H1 (cell line): ENCODE data around the gene GRIP2. TPM values are rescaled to one million over a fixed set of nuclear protein-coding genes. Genes with fewer than 3 reads are reported as not detected.

ENCODE experiments used
- CTCF ChIA-PET: fragments of 300-600 bp; sonication (Branson Sonifier 250); formaldehyde crosslinking; loops from one replicate; lab custom pipeline; 2021; ENCODE audit not compliant: partially characterized antibody; lab: Charles Lee
- POLR2A ChIA-PET: fragments of 300-600 bp; sonication (Branson Sonifier 250); formaldehyde crosslinking; loops from one replicate; lab custom pipeline; 2021; ENCODE audit warnings: inconsistent platforms; ENCODE audit not compliant: partially characterized antibody; lab: Charles Lee
- DNase-seq, 2 experiments: peaks; one replicate each; pipeline versions ENCODE4 v3.0.0 to v3.0.0-alpha.2; 2010 to 2022; ENCODE audit warnings: low spot score in 2 of 2, low read depth in 1 of 2, mixed read lengths in 1 of 2
- FAIRE-seq: peaks from 2 replicates; lab custom pipeline; 2011; peaks lifted over from hg19 to GRCh38; lab: Jason Lieb, UNC
- H2AFZ ChIP-seq: 2 replicates; pipeline ENCODE4 v1.8.1; 2012; ENCODE audit warnings: low read length, inconsistent platforms
- H2AK5ac ChIP-seq: 2 replicates; pipeline ENCODE4 v1.6.1; 2013; ENCODE audit warnings: low read depth, low read length
- H2BK120ac ChIP-seq: replicated peaks from 2 replicates; pipeline ENCODE3; 2013; ENCODE audit warnings: low read depth, low read length, inconsistent platforms
- H2BK12ac ChIP-seq: 2 replicates; pipeline ENCODE4 v1.6.1; 2013; ENCODE audit warnings: low read depth, low read length
- H2BK15ac ChIP-seq: 2 replicates; pipeline ENCODE4 v1.6.1; 2013; ENCODE audit warnings: low read length
- H2BK20ac ChIP-seq: 2 replicates; pipeline ENCODE4 v1.6.1; 2013; ENCODE audit warnings: low read length
- H2BK5ac ChIP-seq: 2 replicates; pipeline ENCODE4 v1.6.1; 2013; ENCODE audit warnings: low read depth, low read length
- H3K14ac ChIP-seq: 2 replicates; pipeline ENCODE4 v1.6.1; 2013; ENCODE audit warnings: inconsistent platforms; ENCODE audit not compliant: insufficient read length
- H3K18ac ChIP-seq: 2 replicates; pipeline ENCODE4 v1.6.1; 2013; ENCODE audit warnings: low read length; ENCODE audit errors: extremely low read depth
- H3K23ac ChIP-seq: 2 replicates; pipeline ENCODE4 v1.6.1; 2013; ENCODE audit warnings: inconsistent platforms; ENCODE audit not compliant: insufficient read length
- H3K23me2 ChIP-seq: 2 replicates; pipeline ENCODE4 v1.6.1; 2013; ENCODE audit warnings: low read depth, low read length
- H3K27ac ChIP-seq: 2 replicates; pipeline ENCODE4 v1.6.1; 2011; ENCODE audit warnings: low read depth, low read length, inconsistent platforms
- H3K27me3 ChIP-seq, 4 experiments: replicated peaks in 1 of 4; 1 replicate in 1 of 4; 2 replicates in 3 of 4; pipeline versions ENCODE4 v1.6.1 to v1.8.1; 2011 to 2013; ENCODE audit warnings: low read length in 3 of 4, mild to moderate bottlenecking in 3 of 4, inconsistent platforms in 2 of 4, mixed read lengths in 2 of 4, moderate library complexity in 1 of 4; ENCODE audit not compliant: control insufficient read depth in 3 of 4, insufficient read depth in 3 of 4; ENCODE audit errors: extremely low read depth in 1 of 4
- H3K36me3 ChIP-seq, 4 experiments: 2 replicates each; pipeline versions ENCODE4 v1.6.1 to v1.8.1; 2011 to 2013; ENCODE audit warnings: mild to moderate bottlenecking in 4 of 4, low read length in 3 of 4, moderate library complexity in 2 of 4, control low read depth in 1 of 4, inconsistent platforms in 1 of 4; ENCODE audit not compliant: insufficient read depth in 4 of 4, control insufficient read depth in 2 of 4
- H3K4ac ChIP-seq: replicated peaks from 2 replicates; pipeline ENCODE3; 2013; ENCODE audit warnings: low read length, low read depth, mixed read lengths, inconsistent platforms; ENCODE audit not compliant: insufficient read length
- H3K4me1 ChIP-seq, 4 experiments: replicated peaks in 1 of 4; 1 replicate in 1 of 4; 2 replicates in 3 of 4; pipeline versions ENCODE4 v1.6.1 to v1.8.1; 2011 to 2013; ENCODE audit warnings: low read length in 3 of 4, inconsistent platforms in 2 of 4, mixed read lengths in 1 of 4; ENCODE audit not compliant: insufficient read depth in 4 of 4, control insufficient read depth in 3 of 4
- H3K4me2 ChIP-seq, 2 experiments: 2 replicates each; pipeline versions ENCODE4 v1.6.1 to v1.8.1; 2011 to 2013; ENCODE audit warnings: low read depth in 2 of 2, low read length in 2 of 2, control low read depth in 1 of 2, inconsistent platforms in 1 of 2, mild to moderate bottlenecking in 1 of 2; ENCODE audit not compliant: insufficient read depth in 1 of 2
- H3K4me3 ChIP-seq, 4 experiments: fragments of 200-600, 300-600 bp in 1 of 4; sonication (generic), shearing (Covaris generic), sonication (Bioruptor Twin) in 1 of 4; 2 replicates each; pipeline versions ENCODE4 v1.5.1 to v1.8.1; 2011 to 2016; ENCODE audit warnings: low read length in 4 of 4, low read depth in 3 of 4, control low read depth in 2 of 4, inconsistent platforms in 2 of 4, mild to moderate bottlenecking in 2 of 4, mixed read lengths in 1 of 4, moderate library complexity in 1 of 4; ENCODE audit not compliant: insufficient read depth in 2 of 4; ENCODE audit errors: extremely low read depth in 1 of 4
- H3K56ac ChIP-seq: replicated peaks from 2 replicates; pipeline ENCODE3; 2013; ENCODE audit warnings: low read depth, mild to moderate bottlenecking, mixed read lengths, low read length, inconsistent platforms; ENCODE audit not compliant: insufficient read length
- H3K79me1 ChIP-seq: 2 replicates; pipeline ENCODE4 v1.6.1; 2013; ENCODE audit warnings: low read depth, low read length, control low read depth
- H3K79me2 ChIP-seq, 2 experiments: 2 replicates each; pipeline versions ENCODE4 v1.6.1 to v1.8.1; 2012 to 2013; ENCODE audit warnings: low read length in 2 of 2, mild to moderate bottlenecking in 2 of 2, inconsistent platforms in 1 of 2; ENCODE audit not compliant: insufficient read depth in 2 of 2, control insufficient read depth in 1 of 2
- H3K9ac ChIP-seq, 4 experiments: replicated peaks in 1 of 4; 1 replicate in 1 of 4; 2 replicates in 3 of 4; pipeline versions ENCODE4 v1.6.1 to v1.8.1; 2011 to 2013; ENCODE audit warnings: low read depth in 3 of 4, low read length in 3 of 4, control low read depth in 2 of 4, mild to moderate bottlenecking in 2 of 4, moderate library complexity in 2 of 4, inconsistent platforms in 1 of 4; ENCODE audit errors: extremely low read depth in 1 of 4
- H3K9me3 ChIP-seq, 2 experiments: 2 replicates each; pipeline versions ENCODE4 v1.6.1 to v1.8.1; 2012 to 2013; ENCODE audit warnings: mild to moderate bottlenecking in 2 of 2, moderate library complexity in 2 of 2, control low read depth in 1 of 2, inconsistent platforms in 1 of 2, low read depth in 1 of 2, low read length in 1 of 2, mixed read lengths in 1 of 2; ENCODE audit not compliant: insufficient read depth in 2 of 2
- H4K20me1 ChIP-seq, 2 experiments: replicated peaks in 1 of 2; 2 replicates each; pipeline versions ENCODE3 to v1.8.1; 2011 to 2013; ENCODE audit warnings: inconsistent platforms in 2 of 2, low read length in 2 of 2, mild to moderate bottlenecking in 1 of 2; ENCODE audit not compliant: insufficient read depth in 2 of 2, control insufficient read depth in 1 of 2
- H4K5ac ChIP-seq: 2 replicates; pipeline ENCODE4 v1.6.1; 2013; ENCODE audit warnings: low read length, low read depth, mixed read lengths, inconsistent platforms; ENCODE audit not compliant: insufficient read length
- H4K8ac ChIP-seq: 2 replicates; pipeline ENCODE4 v1.8.0; 2013; ENCODE audit warnings: mild to moderate bottlenecking, moderate library complexity, low read length, inconsistent platforms; ENCODE audit not compliant: insufficient read depth; ENCODE audit errors: extremely low read depth
- H4K91ac ChIP-seq: replicated peaks from 2 replicates; pipeline ENCODE3; 2013; ENCODE audit warnings: low read length, mixed read lengths, inconsistent platforms; ENCODE audit not compliant: insufficient read length
- CBX5 ChIP-seq: fragments of 300-800, 300-1000 bp; sonication (generic); IDR thresholded peaks from 2 replicates; pipeline ENCODE4 v1.7.1; 2016; ENCODE audit warnings: antibody characterized with exemption, low read length, low read depth
- SP1 ChIP-seq: IDR thresholded peaks from 2 replicates; pipeline ENCODE4 v1.6.1; 2011; ENCODE audit warnings: low read depth, low read length
- TAF1 ChIP-seq: IDR thresholded peaks from 2 replicates; pipeline ENCODE4 v1.6.1; 2011; ENCODE audit warnings: mild to moderate bottlenecking, low read depth, low read length
- WGBS, 2 experiments: shearing (Covaris generic) in 1 of 2; methylation state at CpG; one replicate each; pipeline versions ENCODE4 v1.1.6 to v1.1.7; 2013 to 2015; ENCODE audit warnings: low lambda C conversion rate in 2 of 2, mixed read lengths in 2 of 2, inconsistent platforms in 1 of 2, low coverage in 1 of 2, missing lambda C conversion rate in 1 of 2; ENCODE audit not compliant: insufficient replicate concordance in 2 of 2, insufficient coverage in 1 of 2, insufficient read length in 1 of 2; ENCODE audit errors: extremely low coverage in 1 of 2, missing lambda C conversion rate in 1 of 2; 5-methylcytosine and 5-hydroxymethylcytosine counted together
- long read RNA-seq, 2 experiments: library from RNA in 1 of 2; library from capped mRNA in 1 of 2; stranded (forward); transcript quantifications; one replicate each; pipeline ENCODE4 v2.0.0, GENCODE V29; 2021; ENCODE audit warnings: inconsistent platforms in 1 of 2
- polyA minus RNA-seq, 3 experiments: library from RNA; depleted of rRNA, polyadenylated mRNA; stranded (reverse); fragments of >200 nt; gene quantifications; 1 replicate in 2 of 3; 2 replicates in 1 of 3; pipeline ENCODE4 v1.2.3, GENCODE V29; 2011
- polyA plus RNA-seq, 7 experiments: library from polyadenylated mRNA; depleted of rRNA in 3 of 7; stranded (reverse) in 5 of 7; unstranded in 2 of 7; fragments of >200 nt in 5 of 7; fragments of 200-250 nt in 2 of 7; gene quantifications; 1 replicate in 5 of 7; 2 replicates in 1 of 7; 4 replicates in 1 of 7; pipeline versions ENCODE4 v1.2.1 to v1.2.3, GENCODE V29; 2011 to 2013; ENCODE audit warnings: missing spikeins in 2 of 7, mixed read lengths in 2 of 7
- total RNA-seq: library from RNA; stranded (reverse); fragmentation: NEBNext Ultra II Directional; extraction: Animal tissue kit (Norgen Biotek cat#: 25700); gene quantifications from 2 replicates; pipeline ENCODE4 v1.2.1, GENCODE V29; 2021

The GRIP2 gene
- 6.4 and 6.9 TPM in 2 replicates for total RNA-seq
- 2.5 and 3.5 TPM in 2 replicates for polyA plus RNA-seq (2011; rRNA removed)
- 3.7 TPM for polyA plus RNA-seq (2011; cell fraction: cytosol; rRNA removed)
- polyA plus RNA-seq (2011; cell fraction: nucleus; rRNA removed) = 25.9 TPM
- 4.3 to 7.8 TPM (median 5.2 TPM) in 4 replicates for polyA plus RNA-seq (2012, experiment 1 of 2)
- polyA plus RNA-seq (2012, experiment 2 of 2) = 1.2 TPM
- polyA plus RNA-seq (2013, experiment 1 of 2) = 2.0 TPM
- polyA plus RNA-seq (2013, experiment 2 of 2) = 1.8 TPM
- polyA minus RNA-seq (2011; rRNA and poly(A)+ RNA removed) = 1.9 and 4.6 TPM in 2 replicates
- polyA minus RNA-seq (2011; cell fraction: cytosol; rRNA and poly(A)+ RNA removed) = 1.8 TPM
- polyA minus RNA-seq (2011; cell fraction: nucleus; rRNA and poly(A)+ RNA removed) = 9.1 TPM
- long read RNA-seq, experiment 1, partial matches to known transcripts = 0 of 3 reads
- long read RNA-seq, experiment 1, other reads (novel, unspliced or antisense) = 3 of 3 reads
- long read RNA-seq, experiment 2, partial matches to known transcripts = 0 of 2 reads
- long read RNA-seq, experiment 2, other reads (novel, unspliced or antisense) = 2 of 2 reads

GRCh38 chr3:14539742-14540491 lies at the start of gene GRIP2:
TSS of gene GRIP2 (minus strand) at chr3:14540342. CDS start at chr3:14540308, 34 bp downstream.
- FAIRE-seq = no peak
- Histone ChIP-seq H4K20me1 (no peaks in the 10 kb centered on the region), H2AK5ac (peak within 1 kb of the TSS; percentile 76; the same call in 1 of the 2 replicates), H4K5ac (no peak within 1 kb of the TSS), H4K8ac (no peak within 1 kb of the TSS), H3K4me3 (no peak within 1 kb of the TSS), H2BK15ac (peak within 1 kb of the TSS; percentile 81), H3K79me1 (no peaks in the 10 kb centered on the region; the same call in 1 of the 2 replicates), H3K36me3 (no peaks in the 10 kb centered on the region), H3K27me3 (no peaks in the 10 kb centered on the region), H2BK5ac (no peak within 1 kb of the TSS; the same call in 1 of the 2 replicates), H3K23ac (no peak within 1 kb of the TSS), H3K4me2 (no peak within 1 kb of the TSS), H3K4ac (peak within 1 kb of the TSS; percentile 45), H3K4me1 (peaks cover 0 to 21% (median 14%) of the 10 kb centered on the region in 4 experiments; a peak in 6 of 7 replicates), H4K91ac (peak within 1 kb of the TSS; percentile 48), H2BK12ac (peak within 1 kb of the TSS; percentile 72; the same call in 1 of the 2 replicates), H2BK120ac (no peak within 1 kb of the TSS), H3K9ac (no peak within 1 kb of the TSS), H2BK20ac (peak within 1 kb of the TSS; percentile 87; the same call in 1 of the 2 replicates), H2AFZ (no peak within 1 kb of the TSS), H3K14ac (no peak within 1 kb of the TSS), H3K23me2 (0 out of 2 replicates have a peak, but pooled peaks cover 2% of the 10 kb centered on the region), H3K79me2 (no peaks in the 10 kb centered on the region), H3K9me3 (no peaks in the 10 kb centered on the region), H3K18ac (peak within 1 kb of the TSS; percentile 21; the same call in 1 of the 2 replicates), H3K27ac (no peak within 1 kb of the TSS), H3K56ac (no peak within 1 kb of the TSS)
- DNase-seq = no peak
- POLR2A ChIA-PET = interaction anchor here (1.1 to 1.6 kb wide), 2 partner anchors 14 to 62 kb away, joined by 3 read pairs; no protein-coding TSS in a partner anchor
- CTCF ChIA-PET = interaction anchor here (0.8 to 12.2 kb wide), 7 partner anchors 8 to 72 kb away, joined by 3 to 171 read pairs (median 3); no protein-coding TSS in a partner anchor
- TF ChIP-seq CBX5 = no peak
- no peak for TF ChIP-seq TAF1
- no peak for TF ChIP-seq SP1
- 81% methylated on average over 7 of the region's 14 CpGs; no CpG with 5 or more reads in 1 of the 2 experiments for WGBS, 2 experiments
